GM12875 (cell line): ENCODE measurements around the gene PDZD2.

ENCODE experiments used
- H3K4me3 ChIP-seq: one replicate; pipeline ENCODE4 v1.5.1; 2011; ENCODE audit warnings: low read depth, low read length, control low read depth
- CTCF ChIP-seq: IDR thresholded peaks from 2 replicates; pipeline ENCODE4 v1.5.1; 2011; ENCODE audit warnings: low read depth, mild to moderate bottlenecking, control low read depth, inconsistent platforms, low read length, moderate library complexity, borderline replicate concordance; ENCODE audit not compliant: insufficient read depth

PDZD2 gene

GRCh38 chr5:31990701-31991110 lies 351.8 kb downstream of the PDZD2 start:
- H3K4me3 ChIP-seq = no peak overlapping the region
- TF ChIP-seq CTCF = no peak

GRCh38 chr5:31992377-31992776 lies 353.4 kb downstream of the PDZD2 start:
- no peak for TF ChIP-seq CTCF
- no peak overlapping the region for H3K4me3 ChIP-seq

- no peak overlapping the region for H3K4me3 ChIP-seq
- no peak for TF ChIP-seq CTCF
Measured at GRCh38 chr5:31993165-31993961, 354.4 kb downstream of the PDZD2 start.

- H3K4me3 ChIP-seq = no peak overlapping the region
- no peak for TF ChIP-seq CTCF
Measured at GRCh38 chr5:31995006-31995405, 356.1 kb downstream of the PDZD2 start.

- no peak for TF ChIP-seq CTCF
- no peak overlapping the region for H3K4me3 ChIP-seq
Measured at GRCh38 chr5:31995714-31996113, 356.8 kb downstream of the PDZD2 start.

- no peak overlapping the region for H3K4me3 ChIP-seq
- no peak for TF ChIP-seq CTCF
Measured at GRCh38 chr5:31996909-31997308, 358.0 kb downstream of the PDZD2 start.

GRCh38 chr5:31999470-31999869 lies 360.5 kb downstream of the PDZD2 start:
- H3K4me3 ChIP-seq = no peak overlapping the region
- no peak for TF ChIP-seq CTCF
